Fibroblast of lung (primary cell): ENCODE data around the gene SDS. TPM values are rescaled to one million over a fixed set of nuclear protein-coding genes. Genes with fewer than 3 reads are reported as not detected.

Experiments
- DNase-seq, 2 donors: peaks; one replicate each; pipeline versions ENCODE4 v3.0.0 to v3.0.0-alpha.2; 2010; ENCODE audit warnings: low read depth in 2 of 2
- H2AFZ ChIP-seq: 2 replicates; pipeline ENCODE4 v1.5.1; 2012; ENCODE audit warnings: low read length, control low read depth, inconsistent platforms
- H3K27ac ChIP-seq: 2 replicates; pipeline ENCODE4 v1.5.1; 2011; ENCODE audit warnings: low read length, control low read depth; ENCODE audit not compliant: insufficient read depth
- H3K27me3 ChIP-seq: 2 replicates; pipeline ENCODE4 v1.5.1; 2011; ENCODE audit warnings: mild to moderate bottlenecking, low read length; ENCODE audit not compliant: control insufficient read depth, insufficient read depth
- H3K36me3 ChIP-seq: 2 replicates; pipeline ENCODE4 v1.5.1; 2011; ENCODE audit warnings: low read length; ENCODE audit not compliant: control insufficient read depth, insufficient read depth
- H3K4me1 ChIP-seq: 2 replicates; pipeline ENCODE4 v1.5.1; 2011; ENCODE audit warnings: low read length; ENCODE audit not compliant: control insufficient read depth, insufficient read depth; ENCODE audit errors: extremely low read depth
- H3K4me2 ChIP-seq: 2 replicates; pipeline ENCODE4 v1.5.1; 2011; ENCODE audit warnings: low read length, control low read depth; ENCODE audit not compliant: insufficient read depth; ENCODE audit errors: extremely low read depth
- H3K4me3 ChIP-seq, 4 experiments: fragments of 200-600 bp in 1 of 4; sonication (generic) in 1 of 4; replicated peaks in 1 of 4; 2 replicates each; pipeline ENCODE4 v1.5.1; 2011 to 2016; ENCODE audit warnings: low read length in 4 of 4, low read depth in 3 of 4, mild to moderate bottlenecking in 3 of 4, control low read depth in 2 of 4, inconsistent platforms in 1 of 4, mixed read lengths in 1 of 4; ENCODE audit not compliant: insufficient read depth in 1 of 4; ENCODE audit errors: control extremely low read depth in 1 of 4
- H3K79me2 ChIP-seq: 2 replicates; pipeline ENCODE4 v1.5.1; 2012; ENCODE audit warnings: mild to moderate bottlenecking, low read length, inconsistent platforms; ENCODE audit not compliant: control insufficient read depth, insufficient read depth
- H3K9ac ChIP-seq: 2 replicates; pipeline ENCODE4 v1.5.1; 2011; ENCODE audit warnings: mild to moderate bottlenecking, low read length, control low read depth; ENCODE audit not compliant: insufficient read depth
- H3K9me3 ChIP-seq: 2 replicates; pipeline ENCODE4 v1.5.1; 2012; ENCODE audit warnings: low read depth, low read length; ENCODE audit not compliant: control insufficient read depth, insufficient read depth
- H4K20me1 ChIP-seq: 2 replicates; pipeline ENCODE4 v1.5.1; 2011; ENCODE audit warnings: low read length; ENCODE audit not compliant: control insufficient read depth, insufficient read depth; ENCODE audit errors: extremely low read depth
- CTCF ChIP-seq, 2 donors: IDR thresholded peaks in 1 of 2; conservative IDR thresholded peaks in 1 of 2; 1 replicate in 1 of 2; 2 replicates in 1 of 2; pipeline ENCODE4 v1.5.1; 2011 to 2012; ENCODE audit warnings: low read length in 2 of 2, control low read depth in 1 of 2, inconsistent platforms in 1 of 2, low read depth in 1 of 2, mild to moderate bottlenecking in 1 of 2
- EZH2 ChIP-seq: IDR thresholded peaks from 2 replicates; pipeline ENCODE4 v1.5.1; 2012; ENCODE audit warnings: low read length, control low read depth, mild to moderate bottlenecking; ENCODE audit errors: missing control alignments
- polyA plus RNA-seq, 2 donors: library from polyadenylated mRNA; depleted of rRNA in 1 of 2; stranded (reverse) in 1 of 2; unstranded in 1 of 2; fragments of >200 nt; gene quantifications; 2 replicates each; pipeline ENCODE4 v1.2.1, GENCODE V29; 2011 to 2012; ENCODE audit warnings: missing spikeins in 1 of 2
- total RNA-seq: library from RNA; depleted of rRNA; stranded (reverse); fragments of >200 nt; gene quantifications from 2 replicates; pipeline ENCODE4 v1.2.1, GENCODE V29; 2014

SDS gene
- total and polyA plus RNA-seq, 2 donors (not counting 1 experiment from before 2014, with no cell fraction given), result not detected

GRCh38 chr12:113416091-113416754, 12.5 kb upstream of the SDS start:
- Histone ChIP-seq H3K36me3 (no peaks in the 10 kb centered on the region), H2AFZ (no peak overlapping the region), H3K9me3 (no peaks in the 10 kb centered on the region), H3K79me2 (no peaks in the 10 kb centered on the region), H3K9ac (no peak overlapping the region), H3K27ac (no peak overlapping the region), H3K4me1 (no peaks in the 10 kb centered on the region), H3K27me3 (no peaks in the 10 kb centered on the region), H3K4me2 (no peak overlapping the region), H4K20me1 (no peaks in the 10 kb centered on the region), H3K4me3 (no peak overlapping the region)
- peak in 1 of 2 donors; percentile 31 for DNase-seq
- TF ChIP-seq EZH2, result no peak
- TF ChIP-seq CTCF (conservative IDR thresholded peaks at IDR 0.05 in 1 of 2, IDR thresholded peaks at IDR 0.05 in 1 of 2; ENCODE audit: low read depth in 1 of 2, low read length in 2 of 2), result no peak

GRCh38 chr12:113414519-113415038, 10.9 kb upstream of the SDS start:
- Histone ChIP-seq H3K36me3 (no peaks in the 10 kb centered on the region), H3K4me1 (no peaks in the 10 kb centered on the region), H3K9me3 (no peaks in the 10 kb centered on the region), H2AFZ (no peak overlapping the region), H3K27me3 (no peaks in the 10 kb centered on the region), H4K20me1 (no peaks in the 10 kb centered on the region), H3K4me2 (no peak overlapping the region), H3K79me2 (no peaks in the 10 kb centered on the region), H3K9ac (no peak overlapping the region), H3K27ac (no peak overlapping the region), H3K4me3 (no peak overlapping the region)
- no peak for DNase-seq
- TF ChIP-seq CTCF (conservative IDR thresholded peaks at IDR 0.05 in 1 of 2, IDR thresholded peaks at IDR 0.05 in 1 of 2; ENCODE audit: low read depth in 1 of 2, low read length in 2 of 2) (no peak), EZH2 (no peak)

DNA sequence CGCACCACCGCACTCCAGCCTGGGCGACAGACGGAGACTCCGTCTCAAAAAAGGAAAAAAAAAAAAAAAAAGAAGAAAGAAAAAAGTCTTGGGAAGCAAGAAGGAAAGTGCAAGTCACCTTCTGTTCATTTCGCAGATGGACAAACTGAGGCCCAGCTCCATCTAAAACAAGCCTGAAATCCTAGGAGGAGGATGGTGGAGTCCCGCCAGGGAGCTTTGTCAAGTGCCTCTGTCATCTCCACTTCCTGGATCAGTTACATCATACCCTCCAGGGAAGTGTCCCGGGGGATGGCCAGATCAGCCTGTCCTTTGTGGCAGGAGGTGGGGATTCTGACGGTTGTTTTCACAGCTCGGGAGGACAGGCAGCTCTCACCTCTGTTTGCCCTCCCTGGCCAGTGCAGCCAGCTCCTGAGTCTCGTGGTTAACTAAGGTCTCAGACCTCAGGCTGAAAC, 9.8 kb upstream of the SDS start:
- Histone ChIP-seq H2AFZ (no peak overlapping the region), H3K4me2 (no peak overlapping the region), H3K9me3 (no peaks in the 10 kb centered on the region), H3K27ac (no peak overlapping the region), H4K20me1 (no peaks in the 10 kb centered on the region), H3K4me3 (no peak overlapping the region), H3K9ac (no peak overlapping the region), H3K36me3 (no peaks in the 10 kb centered on the region), H3K79me2 (no peaks in the 10 kb centered on the region), H3K27me3 (no peaks in the 10 kb centered on the region), H3K4me1 (no peaks in the 10 kb centered on the region)
- DNase-seq, result no peak
- TF ChIP-seq CTCF (conservative IDR thresholded peaks at IDR 0.05 in 1 of 2, IDR thresholded peaks at IDR 0.05 in 1 of 2; ENCODE audit: low read depth in 1 of 2, low read length in 2 of 2) (no peak), EZH2 (no peak)
